KMS-11 (cell line): ENCODE results near the gene NADK.
A peak's percentile ranks its signal among the peaks of the same experiment; 100 is the strongest.
"Not testable (repeated sequence)": the region's sequence is repeated elsewhere in the genome, so short reads cannot be mapped to it uniquely, and the experiment has no call there.

Experiments
- H2AFZ ChIP-seq: fragments of 200-600 bp; sonication (generic); 2 replicates; pipeline ENCODE4 v1.6.1; 2016; ENCODE audit warnings: antibody characterized with exemption, mixed run types, low read depth
- H3K27ac ChIP-seq: fragments of 200-600 bp; sonication (generic); 2 replicates; pipeline ENCODE4 v1.6.1; 2016; ENCODE audit warnings: mild to moderate bottlenecking, mixed run types
- H3K27me3 ChIP-seq: fragments of 200-600 bp; sonication (generic); 2 replicates; pipeline ENCODE4 v1.6.1; 2017; ENCODE audit warnings: mild to moderate bottlenecking, low read depth, mixed run types, moderate library complexity; ENCODE audit not compliant: insufficient read depth
- H3K36me3 ChIP-seq: fragments of 200-600 bp; sonication (generic); 2 replicates; pipeline ENCODE4 v1.6.1; 2017; ENCODE audit warnings: mild to moderate bottlenecking, mixed run types; ENCODE audit not compliant: insufficient read depth
- H3K4me1 ChIP-seq: fragments of 200-600 bp; sonication (generic); 2 replicates; pipeline ENCODE4 v1.6.1; 2016; ENCODE audit warnings: mild to moderate bottlenecking, low read depth, mixed run types; ENCODE audit not compliant: poor library complexity, severe bottlenecking
- H3K4me2 ChIP-seq: fragments of 200-600 bp; sonication (generic); 2 replicates; pipeline ENCODE4 v1.7.0; 2016; ENCODE audit warnings: mild to moderate bottlenecking, mixed run types
- H3K4me3 ChIP-seq: fragments of 200-600 bp; sonication (generic); IDR thresholded peaks from 2 replicates; pipeline ENCODE4 v1.6.1; 2017; ENCODE audit warnings: low read depth, low read length, mixed read lengths; ENCODE audit not compliant: insufficient read depth
- H3K79me2 ChIP-seq: fragments of 200-600 bp; sonication (generic); 2 replicates; pipeline ENCODE4 v1.6.1; 2016; ENCODE audit warnings: low read depth, mixed run types; ENCODE audit not compliant: insufficient read depth
- H3K9ac ChIP-seq: fragments of 200-600 bp; sonication (generic); 2 replicates; pipeline ENCODE4 v1.6.1; 2016; ENCODE audit warnings: mild to moderate bottlenecking, mixed run types
- H4K20me1 ChIP-seq: fragments of 200-600 bp; sonication (generic); 2 replicates; pipeline ENCODE4 v1.6.1; 2016; ENCODE audit warnings: mild to moderate bottlenecking, mixed run types; ENCODE audit not compliant: insufficient read depth
- CTCF ChIP-seq: fragments of 200-600 bp; sonication (generic); conservative IDR thresholded peaks from 2 replicates; pipeline ENCODE4 v1.6.1; 2017; ENCODE audit warnings: low read depth, mild to moderate bottlenecking, antibody characterized with exemption, low read length, moderate library complexity, mixed read lengths

The NADK gene

GRCh38 chr1:1737675-1738590, 40.3 kb downstream of the NADK start:
- H3K27ac ChIP-seq, result peak overlapping the region; percentile 59
- H3K27me3 ChIP-seq, H4K20me1 ChIP-seq, H3K36me3 ChIP-seq, H2AFZ ChIP-seq, H3K9ac ChIP-seq, H3K4me3 ChIP-seq, H3K79me2 ChIP-seq: not testable (repeated sequence)
- H3K4me1 ChIP-seq, result peaks cover 10% of the 10 kb centered on the region
- peak overlapping the region; percentile 14 for H3K4me2 ChIP-seq

- Histone ChIP-seq H3K4me1 (peaks cover 6% of the 10 kb centered on the region), H3K4me3 (no peak overlapping the region), H3K9ac (no peak overlapping the region), H3K79me2 (peaks cover 4% of the 10 kb centered on the region; the same call in 1 of the 2 replicates), H3K27ac (no peak overlapping the region), H4K20me1 (no peaks in the 10 kb centered on the region), H3K4me2 (no peak overlapping the region), H3K36me3 (no peaks in the 10 kb centered on the region), H3K27me3 (no peaks in the 10 kb centered on the region), H2AFZ (no peak overlapping the region)
- no peak for TF ChIP-seq CTCF
Measured at GRCh38 chr1:1732381-1732780, 45.9 kb downstream of the NADK start.

GRCh38 chr1:1730870-1731269, 47.4 kb downstream of the NADK start:
- no peaks in the 10 kb centered on the region for H4K20me1 ChIP-seq
- no peak overlapping the region for H3K4me3 ChIP-seq
- H3K4me1 ChIP-seq, result no peaks in the 10 kb centered on the region
- no peak for TF ChIP-seq CTCF
- H3K27ac ChIP-seq, result no peak overlapping the region
- no peak overlapping the region for H2AFZ ChIP-seq
- H3K9ac ChIP-seq, result no peak overlapping the region
- H3K4me2 ChIP-seq, result no peak overlapping the region
- no peaks in the 10 kb centered on the region for H3K36me3 ChIP-seq
- H3K27me3 ChIP-seq, result no peaks in the 10 kb centered on the region
- H3K79me2 ChIP-seq, result no peaks in the 10 kb centered on the region

- H3K4me2 ChIP-seq, H3K79me2 ChIP-seq, H3K27ac ChIP-seq, H3K9ac ChIP-seq, H3K4me3 ChIP-seq, H3K4me1 ChIP-seq, H4K20me1 ChIP-seq, H2AFZ ChIP-seq, H3K36me3 ChIP-seq, H3K27me3 ChIP-seq: not testable (repeated sequence)
Measured at GRCh38 chr1:1730230-1730629, 48.0 kb downstream of the NADK start.

GRCh38 chr1:1729116-1729816, 49.0 kb downstream of the NADK start:
- H3K9ac ChIP-seq, H3K4me2 ChIP-seq, H3K36me3 ChIP-seq, H3K4me3 ChIP-seq, H3K79me2 ChIP-seq, H2AFZ ChIP-seq, H3K4me1 ChIP-seq, H3K27me3 ChIP-seq, H4K20me1 ChIP-seq, H3K27ac ChIP-seq: not testable (repeated sequence)

GRCh38 chr1:1728308-1729005, 49.8 kb downstream of the NADK start:
- not testable (repeated sequence) for H3K4me3 ChIP-seq, H3K4me2 ChIP-seq, H3K27me3 ChIP-seq, H3K36me3 ChIP-seq, H3K79me2 ChIP-seq, H3K4me1 ChIP-seq, H4K20me1 ChIP-seq, H3K27ac ChIP-seq, H2AFZ ChIP-seq, H3K9ac ChIP-seq

GRCh38 chr1:1727131-1727651, 51.1 kb downstream of the NADK start:
- H4K20me1 ChIP-seq, H3K36me3 ChIP-seq, H3K27me3 ChIP-seq, H3K4me2 ChIP-seq, H3K4me3 ChIP-seq, H3K27ac ChIP-seq, H3K4me1 ChIP-seq, H2AFZ ChIP-seq, H3K79me2 ChIP-seq, H3K9ac ChIP-seq: not testable (repeated sequence)

- not testable (repeated sequence) for H3K4me3 ChIP-seq, H3K9ac ChIP-seq, H3K4me1 ChIP-seq, H3K36me3 ChIP-seq, H3K4me2 ChIP-seq, H3K27me3 ChIP-seq, H3K27ac ChIP-seq, H2AFZ ChIP-seq, H4K20me1 ChIP-seq, H3K79me2 ChIP-seq
Measured at GRCh38 chr1:1726088-1726487, 52.2 kb downstream of the NADK start.
